HEK293 (cell line): Measurements from ENCODE around the gene ACAP3.

Experiments
- AEBP2 ChIP-seq: fragments of 450-650 bp; formaldehyde crosslinking; IDR thresholded peaks from 2 replicates; pipeline ENCODE4 v1.5.1; 2016; ENCODE audit warnings: missing biosample characterization, missing genetic modification characterization, borderline replicate concordance
- GLIS2 ChIP-seq: fragments of 450-650 bp; formaldehyde crosslinking; IDR thresholded peaks from 2 replicates; pipeline ENCODE4 v1.5.1; 2016; ENCODE audit warnings: missing biosample characterization, missing genetic modification characterization
- HOXA7 ChIP-seq: sonication (generic); formaldehyde crosslinking; IDR thresholded peaks from 2 replicates; pipeline ENCODE4 v1.8.1; 2022; ENCODE audit warnings: missing genetic modification reagents, borderline replicate concordance
- KLF7 ChIP-seq: fragments of 450-650 bp; formaldehyde crosslinking; IDR thresholded peaks from 2 replicates; pipeline ENCODE4 v1.5.1; 2016; ENCODE audit warnings: missing biosample characterization, missing genetic modification characterization, borderline replicate concordance
- MEIS1 ChIP-seq: sonication (generic); formaldehyde crosslinking; IDR thresholded peaks from 2 replicates; pipeline ENCODE4 v1.8.1; 2022; ENCODE audit warnings: missing genetic modification reagents, mild to moderate bottlenecking, borderline replicate concordance
- PRDM4 ChIP-seq: fragments of 450-650 bp; formaldehyde crosslinking; IDR thresholded peaks from 2 replicates; pipeline ENCODE4 v1.5.1; 2017; ENCODE audit warnings: missing biosample characterization, missing genetic modification characterization
- ZBTB10 ChIP-seq: fragments of 450-650 bp; formaldehyde crosslinking; IDR thresholded peaks from 2 replicates; pipeline ENCODE4 v1.5.1; 2016; ENCODE audit warnings: missing biosample characterization, missing genetic modification characterization
- ZBTB26 ChIP-seq: fragments of 450-650 bp; formaldehyde crosslinking; optimal IDR thresholded peaks from 2 replicates; pipeline ENCODE3; 2016; ENCODE audit warnings: missing biosample characterization, mild to moderate bottlenecking, missing genetic modification characterization
- ZBTB44 ChIP-seq: fragments of 450-650 bp; IDR thresholded peaks from 2 replicates; pipeline ENCODE4 v1.5.1; 2018; ENCODE audit warnings: missing biosample characterization, mild to moderate bottlenecking, missing genetic modification characterization
- ZEB2 ChIP-seq: fragments of 450-650 bp; formaldehyde crosslinking; IDR thresholded peaks from 2 replicates; pipeline ENCODE4 v1.5.1; 2016; ENCODE audit warnings: missing biosample characterization, missing genetic modification characterization
- ZFHX2 ChIP-seq: fragments of 450-650 bp; formaldehyde crosslinking; conservative IDR thresholded peaks from 2 replicates; pipeline ENCODE4 v1.5.1; 2016; ENCODE audit warnings: missing biosample characterization, missing genetic modification characterization
- ZNF221 ChIP-seq: fragments of 450-650 bp; formaldehyde crosslinking; IDR thresholded peaks from 2 replicates; pipeline ENCODE4 v1.5.1; 2017; ENCODE audit warnings: missing biosample characterization, missing genetic modification characterization, borderline replicate concordance
- ZNF223 ChIP-seq: fragments of 450-650 bp; formaldehyde crosslinking; IDR thresholded peaks from 2 replicates; pipeline ENCODE4 v1.5.1; 2016; ENCODE audit warnings: missing biosample characterization, missing genetic modification characterization
- ZNF324 ChIP-seq: fragments of 450-650 bp; formaldehyde crosslinking; IDR thresholded peaks from 2 replicates; pipeline ENCODE4 v1.5.1; 2016; ENCODE audit warnings: missing biosample characterization, missing genetic modification characterization
- ZNF37A ChIP-seq: fragments of 450-650 bp; IDR thresholded peaks from 2 replicates; pipeline ENCODE4 v1.5.1; 2018; ENCODE audit warnings: missing biosample characterization, missing genetic modification characterization
- ZNF398 ChIP-seq: fragments of 450-650 bp; formaldehyde crosslinking; IDR thresholded peaks from 2 replicates; pipeline ENCODE4 v1.5.1; 2017; ENCODE audit warnings: missing biosample characterization, missing genetic modification characterization
- ZNF433 ChIP-seq: fragments of 450-650 bp; formaldehyde crosslinking; IDR thresholded peaks from 2 replicates; pipeline ENCODE4 v1.5.1; 2016; ENCODE audit warnings: missing biosample characterization, missing genetic modification characterization, low read depth
- ZNF707 ChIP-seq: fragments of 450-650 bp; formaldehyde crosslinking; IDR thresholded peaks from 2 replicates; pipeline ENCODE4 v1.5.1; 2016; ENCODE audit warnings: missing biosample characterization, missing genetic modification characterization
- ZNF747 ChIP-seq: fragments of 450-650 bp; formaldehyde crosslinking; IDR thresholded peaks from 2 replicates; pipeline ENCODE4 v1.5.1; 2016; ENCODE audit warnings: missing biosample characterization, missing genetic modification characterization
- TF ChIP-seq, protein P1 (sequence below): fragments of 450-650 bp; formaldehyde crosslinking; conservative IDR thresholded peaks from 2 replicates; pipeline ENCODE4 v1.5.1; 2016; ENCODE audit warnings: low read depth, missing biosample characterization, missing genetic modification characterization
- TF ChIP-seq, protein P2 (sequence below): fragments of 450-650 bp; formaldehyde crosslinking; IDR thresholded peaks from 2 replicates; pipeline ENCODE4 v1.5.1; 2016; ENCODE audit warnings: missing biosample characterization, missing genetic modification characterization

The ACAP3 gene

GRCh38 chr1:1307923-1308755 lies at the start of gene ACAP3, which contains the start of gene PUSL1 (continued):
- TF ChIP-seq AEBP2 (no peak), ZBTB10 (tag by site-specific recombination) (peak; percentile 99), GLIS2 (peak; percentile 98), ZFHX2 (tag by site-specific recombination) (peak; percentile 75), ZEB2 (peak; percentile 98), ZNF433 (tag by site-specific recombination) (no peak), ZBTB44 (tag by site-specific recombination) (peak; percentile 42; the same call in 1 of the 2 replicates), ZNF747 (no peak), MEIS1 (no peak), HOXA7 (no peak), ZNF707 (tag by site-specific recombination) (no peak), ZBTB26 (tag by site-specific recombination) (peak; percentile 96), KLF7 (peak; percentile 84; the same call in 1 of the 2 replicates), ZNF221 (no peak), PRDM4 (tag by site-specific recombination) (peak; percentile 53; the same call in 1 of the 2 replicates), ZNF223 (tag by site-specific recombination) (no peak), ZNF398 (peak; percentile 81), ZNF37A (no peak), ZNF324 (tag by site-specific recombination) (peak; percentile 94)
- TF ChIP-seq, protein P1, sequence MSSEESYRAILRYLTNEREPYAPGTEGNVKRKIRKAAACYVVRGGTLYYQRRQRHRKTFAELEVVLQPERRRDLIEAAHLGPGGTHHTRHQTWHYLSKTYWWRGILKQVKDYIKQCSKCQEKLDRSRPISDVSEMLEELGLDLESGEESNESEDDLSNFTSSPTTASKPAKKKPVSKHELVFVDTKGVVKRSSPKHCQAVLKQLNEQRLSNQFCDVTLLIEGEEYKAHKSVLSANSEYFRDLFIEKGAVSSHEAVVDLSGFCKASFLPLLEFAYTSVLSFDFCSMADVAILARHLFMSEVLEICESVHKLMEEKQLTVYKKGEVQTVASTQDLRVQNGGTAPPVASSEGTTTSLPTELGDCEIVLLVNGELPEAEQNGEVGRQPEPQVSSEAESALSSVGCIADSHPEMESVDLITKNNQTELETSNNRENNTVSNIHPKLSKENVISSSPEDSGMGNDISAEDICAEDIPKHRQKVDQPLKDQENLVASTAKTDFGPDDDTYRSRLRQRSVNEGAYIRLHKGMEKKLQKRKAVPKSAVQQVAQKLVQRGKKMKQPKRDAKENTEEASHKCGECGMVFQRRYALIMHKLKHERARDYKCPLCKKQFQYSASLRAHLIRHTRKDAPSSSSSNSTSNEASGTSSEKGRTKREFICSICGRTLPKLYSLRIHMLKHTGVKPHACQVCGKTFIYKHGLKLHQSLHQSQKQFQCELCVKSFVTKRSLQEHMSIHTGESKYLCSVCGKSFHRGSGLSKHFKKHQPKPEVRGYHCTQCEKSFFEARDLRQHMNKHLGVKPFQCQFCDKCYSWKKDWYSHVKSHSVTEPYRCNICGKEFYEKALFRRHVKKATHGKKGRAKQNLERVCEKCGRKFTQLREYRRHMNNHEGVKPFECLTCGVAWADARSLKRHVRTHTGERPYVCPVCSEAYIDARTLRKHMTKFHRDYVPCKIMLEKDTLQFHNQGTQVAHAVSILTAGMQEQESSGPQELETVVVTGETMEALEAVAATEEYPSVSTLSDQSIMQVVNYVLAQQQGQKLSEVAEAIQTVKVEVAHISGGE (tag by site-specific recombination), result peak; percentile 61; the same call in 1 of the 2 replicates
- TF ChIP-seq, protein P2, sequence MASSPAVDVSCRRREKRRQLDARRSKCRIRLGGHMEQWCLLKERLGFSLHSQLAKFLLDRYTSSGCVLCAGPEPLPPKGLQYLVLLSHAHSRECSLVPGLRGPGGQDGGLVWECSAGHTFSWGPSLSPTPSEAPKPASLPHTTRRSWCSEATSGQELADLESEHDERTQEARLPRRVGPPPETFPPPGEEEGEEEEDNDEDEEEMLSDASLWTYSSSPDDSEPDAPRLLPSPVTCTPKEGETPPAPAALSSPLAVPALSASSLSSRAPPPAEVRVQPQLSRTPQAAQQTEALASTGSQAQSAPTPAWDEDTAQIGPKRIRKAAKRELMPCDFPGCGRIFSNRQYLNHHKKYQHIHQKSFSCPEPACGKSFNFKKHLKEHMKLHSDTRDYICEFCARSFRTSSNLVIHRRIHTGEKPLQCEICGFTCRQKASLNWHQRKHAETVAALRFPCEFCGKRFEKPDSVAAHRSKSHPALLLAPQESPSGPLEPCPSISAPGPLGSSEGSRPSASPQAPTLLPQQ (tag by site-specific recombination), result peak; percentile 85
